Astrocyte of the spinal cord (primary cell): ENCODE measurements around the gene NXF2B.
"Not testable (repeated sequence)": the region's sequence is repeated elsewhere in the genome, so short reads cannot be mapped to it uniquely, and the experiment has no call there.

Source experiments
- DNase-seq: peaks from one replicate; pipeline ENCODE4 v3.0.0; 2011; ENCODE audit warnings: low read depth, low spot score
- H3K4me3 ChIP-seq: 2 replicates; pipeline ENCODE4 v1.5.1; 2011; ENCODE audit warnings: low read depth, mild to moderate bottlenecking, low read length, moderate library complexity
- CTCF ChIP-seq: IDR thresholded peaks from 2 replicates; pipeline ENCODE4 v1.5.1; 2012; ENCODE audit warnings: low read depth, mild to moderate bottlenecking, low read length, inconsistent platforms
- in situ Hi-C: cut with HindIII; loops from 2 replicates; pipeline ENCODE4 v1.10.0; 2017; ENCODE audit warnings: low sequenced_read_pairs

NXF2B gene

GRCh38 chrX:102439908-102440307 lies at the start of gene NXF2B:
Gene NXF2B (minus strand): TSS chrX:102440008. CDS start chrX:102380036, 59,972 bp downstream.
- DNase-seq, in situ Hi-C loops, H3K4me3 ChIP-seq: not testable (repeated sequence)

GRCh38 chrX:102478765-102479164 lies 39.0 kb upstream of the NXF2B start:
- DNase-seq, H3K4me3 ChIP-seq, in situ Hi-C loops: not testable (repeated sequence)

- in situ Hi-C loops, DNase-seq, H3K4me3 ChIP-seq: not testable (repeated sequence)
These were observed 32.0 kb upstream of the NXF2B start, which contains the start of gene TCP11X2 for GRCh38 chrX:102471762-102472220. Gene TCP11X2 (minus strand): TSS chrX:102471812.

GRCh38 chrX:102470215-102470614 lies 30.4 kb upstream of the NXF2B start:
- DNase-seq, H3K4me3 ChIP-seq, in situ Hi-C loops: not testable (repeated sequence)

GRCh38 chrX:102458615-102459014 lies 18.8 kb upstream of the NXF2B start:
- in situ Hi-C loops, DNase-seq, H3K4me3 ChIP-seq: not testable (repeated sequence)

GRCh38 chrX:102414493-102414892 lies 25.3 kb downstream of the NXF2B start:
- in situ Hi-C loops, DNase-seq, H3K4me3 ChIP-seq: not testable (repeated sequence)

GRCh38 chrX:102345916-102346315 lies 93.9 kb downstream of the NXF2B start:
- no peak overlapping the region for H3K4me3 ChIP-seq
- peak; percentile 74 for TF ChIP-seq CTCF
- in situ Hi-C loops = no loop called here
- peak; percentile 25 for DNase-seq

- H3K4me3 ChIP-seq = no peak overlapping the region
- TF ChIP-seq CTCF = no peak
- DNase-seq = no peak
- in situ Hi-C loops = no loop called here
These were observed 97.9 kb downstream of the NXF2B start for GRCh38 chrX:102341867-102342266.

GRCh38 chrX:102339312-102340298 lies 100.2 kb downstream of the NXF2B start:
- no peak for TF ChIP-seq CTCF
- in situ Hi-C loops = no loop called here
- DNase-seq = no peak
- no peak overlapping the region for H3K4me3 ChIP-seq
